D721Med (cell line): ENCODE measurements around the gene COG5.

Experiments used
- DNase-seq: peaks from one replicate; pipeline ENCODE4 v3.0.0; 2011; ENCODE audit warnings: low spot score; ENCODE audit not compliant: insufficient read length
- FAIRE-seq: peaks from 2 replicates; lab custom pipeline; 2011; peaks lifted over from hg19 to GRCh38; lab: Jason Lieb, UNC
- TF ChIP-seq, protein P1 (sequence below): IDR thresholded peaks from 2 replicates; pipeline ENCODE4 v1.5.1; 2012; ENCODE audit warnings: mild to moderate bottlenecking, control low read depth; ENCODE audit not compliant: insufficient read depth; ENCODE audit errors: missing control alignments

COG5 gene

DNA sequence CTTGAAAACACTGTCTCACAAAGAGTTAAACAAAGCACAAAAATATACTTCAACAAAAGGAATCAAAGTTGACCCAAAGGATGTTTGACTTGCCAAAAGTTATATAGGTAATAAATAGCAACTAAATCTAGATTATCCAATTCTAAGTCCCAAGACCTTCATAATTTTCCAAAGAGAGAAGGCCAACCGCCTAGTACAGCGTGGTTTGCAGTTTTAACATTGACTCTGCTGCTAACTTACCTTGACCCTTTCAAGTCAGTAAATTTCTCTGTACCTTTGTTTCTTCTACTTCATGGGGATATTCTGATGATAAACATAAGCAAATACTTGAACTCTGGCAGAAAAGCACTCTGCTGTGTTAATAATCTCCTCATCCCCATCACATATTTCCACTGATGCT lies 95.7 kb downstream of the COG5 start:
- DNase-seq (no peak), FAIRE-seq (no peak)
- TF ChIP-seq, protein P1, sequence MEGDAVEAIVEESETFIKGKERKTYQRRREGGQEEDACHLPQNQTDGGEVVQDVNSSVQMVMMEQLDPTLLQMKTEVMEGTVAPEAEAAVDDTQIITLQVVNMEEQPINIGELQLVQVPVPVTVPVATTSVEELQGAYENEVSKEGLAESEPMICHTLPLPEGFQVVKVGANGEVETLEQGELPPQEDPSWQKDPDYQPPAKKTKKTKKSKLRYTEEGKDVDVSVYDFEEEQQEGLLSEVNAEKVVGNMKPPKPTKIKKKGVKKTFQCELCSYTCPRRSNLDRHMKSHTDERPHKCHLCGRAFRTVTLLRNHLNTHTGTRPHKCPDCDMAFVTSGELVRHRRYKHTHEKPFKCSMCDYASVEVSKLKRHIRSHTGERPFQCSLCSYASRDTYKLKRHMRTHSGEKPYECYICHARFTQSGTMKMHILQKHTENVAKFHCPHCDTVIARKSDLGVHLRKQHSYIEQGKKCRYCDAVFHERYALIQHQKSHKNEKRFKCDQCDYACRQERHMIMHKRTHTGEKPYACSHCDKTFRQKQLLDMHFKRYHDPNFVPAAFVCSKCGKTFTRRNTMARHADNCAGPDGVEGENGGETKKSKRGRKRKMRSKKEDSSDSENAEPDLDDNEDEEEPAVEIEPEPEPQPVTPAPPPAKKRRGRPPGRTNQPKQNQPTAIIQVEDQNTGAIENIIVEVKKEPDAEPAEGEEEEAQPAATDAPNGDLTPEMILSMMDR: no peak

DNA sequence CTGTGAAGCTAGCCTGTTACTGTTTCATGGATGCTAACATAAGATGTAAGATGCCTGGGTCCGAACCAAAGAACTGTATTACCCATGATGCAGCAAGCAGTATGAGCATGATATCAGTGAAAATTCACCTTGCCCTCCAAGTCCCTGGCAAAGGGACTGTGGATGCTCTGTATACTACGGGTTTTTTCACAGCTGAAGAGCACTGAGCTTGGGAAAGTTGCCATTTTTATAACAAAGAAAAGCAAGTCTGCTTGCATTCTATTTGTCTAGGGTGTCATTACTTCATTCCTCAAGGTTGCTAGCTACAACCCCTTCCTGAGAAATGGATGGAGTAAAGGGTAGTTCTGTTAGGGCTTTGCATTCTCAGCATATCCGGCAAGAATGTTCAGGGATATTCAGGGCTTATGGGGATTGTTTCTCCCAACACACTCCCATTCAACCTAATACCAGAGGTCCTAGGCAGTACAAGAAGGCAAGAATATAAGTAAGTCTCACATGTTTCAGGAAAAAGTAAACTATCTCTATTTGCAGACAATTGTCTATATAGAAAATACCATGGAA lies 99.0 kb downstream of the COG5 start:
- FAIRE-seq (no peak), DNase-seq (no peak)
- TF ChIP-seq, protein P1: no peak

DNA sequence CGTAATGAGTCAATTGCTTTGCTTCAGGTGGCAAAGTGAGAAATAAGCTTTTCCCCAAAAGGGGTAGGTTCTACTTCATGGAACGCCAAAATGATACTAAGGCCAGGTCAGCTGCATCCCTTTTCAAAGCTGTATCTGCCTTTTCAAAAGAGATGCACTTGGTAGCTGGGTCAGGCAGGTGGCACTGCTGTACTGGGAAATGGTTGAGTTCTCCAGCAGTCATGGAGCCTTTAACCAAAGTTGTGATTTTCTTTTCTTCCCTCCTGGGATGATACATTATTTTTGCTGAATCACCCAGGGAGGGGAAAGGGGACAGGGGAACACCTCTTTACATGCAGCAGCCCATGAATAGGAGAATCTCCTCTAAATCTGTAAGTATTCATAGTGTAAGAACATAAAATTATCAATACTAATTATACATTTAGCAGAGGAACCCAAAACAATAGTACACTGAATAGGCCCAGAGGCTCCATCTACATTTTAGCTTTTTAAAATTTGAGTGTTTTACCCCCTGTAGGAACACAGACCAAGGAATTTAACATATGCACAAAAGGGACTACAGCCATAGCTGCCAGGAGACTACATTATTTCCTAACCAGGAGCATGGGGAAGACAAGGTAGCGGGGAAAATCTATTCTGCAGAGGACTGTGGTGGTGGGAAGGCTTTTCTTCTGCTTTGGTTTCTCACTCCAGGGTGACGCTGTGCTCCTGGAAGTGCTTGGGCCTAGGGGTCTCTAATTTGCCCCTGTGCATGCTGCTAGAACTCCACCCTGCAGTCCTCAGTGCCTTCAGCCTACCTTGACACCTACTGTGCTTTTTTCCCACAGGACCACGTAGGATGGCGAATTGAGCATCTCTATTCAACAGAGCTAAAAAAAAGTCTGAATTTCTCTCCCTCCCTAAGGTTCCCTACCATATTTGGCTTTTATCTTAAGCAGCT lies 100.3 kb downstream of the COG5 start:
- DNase-seq (no peak), FAIRE-seq (no peak)
- TF ChIP-seq, protein P1: peak; percentile 85

DNA sequence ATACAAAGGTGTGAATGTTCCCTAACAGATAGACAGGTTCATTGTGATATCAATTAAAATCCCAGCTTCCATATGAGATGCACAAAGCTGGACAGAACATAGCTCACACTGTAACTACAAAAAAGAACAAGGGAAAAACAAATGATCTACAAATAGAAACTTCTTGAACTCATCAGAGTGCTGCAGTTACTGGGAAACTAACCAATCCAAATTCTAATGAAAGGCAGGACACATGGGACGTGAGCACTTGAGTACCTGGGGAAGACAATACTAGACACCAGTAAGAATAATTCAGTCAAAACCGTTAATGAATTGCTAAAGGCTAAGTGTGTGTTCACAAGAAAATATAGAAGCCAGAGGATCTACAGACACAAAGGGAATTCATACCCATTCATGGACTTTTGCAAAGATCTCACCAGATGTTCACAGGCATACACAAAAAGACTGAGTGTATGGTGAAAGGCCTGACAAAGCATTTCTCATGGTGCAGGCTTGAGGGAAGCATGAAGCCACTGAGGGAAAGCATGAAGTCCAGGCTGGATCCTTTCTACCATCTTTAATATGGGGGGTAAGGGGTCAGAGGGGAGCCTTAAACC lies 101.7 kb downstream of the COG5 start:
- FAIRE-seq (no peak), DNase-seq (no peak)
- TF ChIP-seq, protein P1: no peak

DNA sequence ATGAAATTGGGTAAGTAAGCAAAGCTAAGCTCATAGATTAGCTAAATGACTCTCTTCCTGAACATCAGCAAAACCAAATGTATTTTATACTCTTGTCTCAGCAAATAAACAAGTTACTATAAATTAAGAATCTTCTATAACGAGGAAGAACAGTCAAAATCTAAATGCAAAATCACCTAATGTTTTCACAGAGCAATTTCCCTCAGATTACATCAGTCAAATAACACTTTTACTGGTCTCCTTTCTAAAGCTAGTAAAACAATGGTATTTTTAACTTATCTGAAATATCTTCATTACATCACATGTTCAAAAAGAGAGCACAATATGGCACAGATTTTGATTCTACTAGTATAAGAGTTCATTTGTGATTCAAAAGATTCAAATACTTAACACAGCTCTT lies 110.3 kb downstream of the COG5 start:
- no peak for FAIRE-seq
- TF ChIP-seq, protein P1: no peak
- DNase-seq: no peak

DNA sequence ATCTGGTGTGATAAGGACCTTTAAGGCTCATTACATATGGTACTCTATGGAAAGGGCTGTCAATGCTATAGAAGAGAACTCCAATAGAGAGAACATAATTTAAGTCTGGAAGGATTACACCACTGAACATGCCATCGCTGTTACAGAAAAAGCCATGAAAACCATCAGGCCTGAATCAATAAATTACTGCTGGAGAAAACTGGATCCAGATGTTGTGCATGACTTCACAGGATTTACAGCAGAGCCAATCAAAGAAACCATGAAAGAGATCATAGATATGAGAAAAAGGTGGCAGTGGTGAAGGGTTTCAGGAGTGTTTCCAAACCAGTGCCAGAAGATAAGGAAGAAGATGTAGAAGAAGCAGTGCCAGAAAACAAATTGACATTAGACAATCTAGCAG lies 112.8 kb downstream of the COG5 start:
- TF ChIP-seq, protein P1: no peak
- FAIRE-seq (no peak), DNase-seq (no peak)
